ENCODE data around the gene HS3ST3A1. TPM values are rescaled to one million over a fixed set of nuclear protein-coding genes. Genes with fewer than 3 reads are reported as not detected.

The HS3ST3A1 gene
- total RNA-seq, 4 donors from 2014 or later, result 0.30 to 7.3 TPM; not detected in 2

- H3K9me3 ChIP-seq, result no peaks in the 10 kb centered on the region
- H3K36me3 ChIP-seq, result no peaks in the 10 kb centered on the region
- H3K4me1 ChIP-seq, result no peaks in the 10 kb centered on the region
Observed at GRCh38 chr17:13520899-13521572, 80.7 kb downstream of the HS3ST3A1 start.

GRCh38 chr17:13518261-13519000 lies 83.3 kb downstream of the HS3ST3A1 start:
- TF ChIP-seq POLR2A (IDR thresholded peaks at IDR 0.05) (no peak), EP300 (IDR thresholded peaks at IDR 0.05) (no peak)
- TF ChIP-seq, protein P1, sequence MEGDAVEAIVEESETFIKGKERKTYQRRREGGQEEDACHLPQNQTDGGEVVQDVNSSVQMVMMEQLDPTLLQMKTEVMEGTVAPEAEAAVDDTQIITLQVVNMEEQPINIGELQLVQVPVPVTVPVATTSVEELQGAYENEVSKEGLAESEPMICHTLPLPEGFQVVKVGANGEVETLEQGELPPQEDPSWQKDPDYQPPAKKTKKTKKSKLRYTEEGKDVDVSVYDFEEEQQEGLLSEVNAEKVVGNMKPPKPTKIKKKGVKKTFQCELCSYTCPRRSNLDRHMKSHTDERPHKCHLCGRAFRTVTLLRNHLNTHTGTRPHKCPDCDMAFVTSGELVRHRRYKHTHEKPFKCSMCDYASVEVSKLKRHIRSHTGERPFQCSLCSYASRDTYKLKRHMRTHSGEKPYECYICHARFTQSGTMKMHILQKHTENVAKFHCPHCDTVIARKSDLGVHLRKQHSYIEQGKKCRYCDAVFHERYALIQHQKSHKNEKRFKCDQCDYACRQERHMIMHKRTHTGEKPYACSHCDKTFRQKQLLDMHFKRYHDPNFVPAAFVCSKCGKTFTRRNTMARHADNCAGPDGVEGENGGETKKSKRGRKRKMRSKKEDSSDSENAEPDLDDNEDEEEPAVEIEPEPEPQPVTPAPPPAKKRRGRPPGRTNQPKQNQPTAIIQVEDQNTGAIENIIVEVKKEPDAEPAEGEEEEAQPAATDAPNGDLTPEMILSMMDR (IDR thresholded peaks at IDR 0.05), result no peak
- WGBS, 2 donors, result 60 to 70% methylated on average over 2 of the region's 2 CpGs
- no peak overlapping the region for H3K27ac ChIP-seq
- no peak overlapping the region for H3K4me3 ChIP-seq
- no peaks in the 10 kb centered on the region for H3K4me1 ChIP-seq
- DNase-seq (ENCODE audit: low spot score in 2 of 2), result no peak
- H3K9me3 ChIP-seq, result no peaks in the 10 kb centered on the region
- no peaks in the 10 kb centered on the region for H3K27me3 ChIP-seq
- no peaks in the 10 kb centered on the region for H3K36me3 ChIP-seq

More at GRCh38 chr17:13520899-13521572, 80.7 kb downstream of the HS3ST3A1 start:
- H3K27me3 ChIP-seq, result no peaks in the 10 kb centered on the region
- no peak for TF ChIP-seq EP300 (IDR thresholded peaks at IDR 0.05)
- TF ChIP-seq, protein P1 (IDR thresholded peaks at IDR 0.05), result no peak
- no peak for TF ChIP-seq POLR2A (IDR thresholded peaks at IDR 0.05)
- no peak overlapping the region for H3K4me3 ChIP-seq
- H3K27ac ChIP-seq, result no peak overlapping the region
- 82 to 85% methylated on average over 6 of the region's 6 CpGs for WGBS, 2 donors
- DNase-seq (ENCODE audit: low spot score in 2 of 2), result no peak

- TF ChIP-seq POLR2A (IDR thresholded peaks at IDR 0.05) (no peak), EP300 (IDR thresholded peaks at IDR 0.05) (no peak)
- TF ChIP-seq, protein P1 (IDR thresholded peaks at IDR 0.05), result no peak
- Histone ChIP-seq H3K4me3 (no peak overlapping the region), H3K4me1 (no peaks in the 10 kb centered on the region), H3K36me3 (no peaks in the 10 kb centered on the region), H3K9me3 (no peaks in the 10 kb centered on the region), H3K27me3 (no peaks in the 10 kb centered on the region), H3K27ac (no peak overlapping the region)
- 56 to 58% methylated on average over 8 of the region's 8 CpGs for WGBS, 2 donors
- DNase-seq (ENCODE audit: low spot score in 2 of 2), result no peak
Observed at GRCh38 chr17:13513039-13513405, 88.7 kb downstream of the HS3ST3A1 start.

- TF ChIP-seq, protein P1 (IDR thresholded peaks at IDR 0.05), result no peak
- TF ChIP-seq POLR2A (IDR thresholded peaks at IDR 0.05) (no peak), EP300 (IDR thresholded peaks at IDR 0.05) (no peak)
- WGBS, 2 donors, result 55 to 58% methylated on average over 6 of the region's 6 CpGs
- H3K4me3 ChIP-seq, result no peak overlapping the region
- no peak for DNase-seq (ENCODE audit: low spot score in 2 of 2)
- H3K36me3 ChIP-seq, result no peaks in the 10 kb centered on the region
- H3K9me3 ChIP-seq, result no peaks in the 10 kb centered on the region
- no peaks in the 10 kb centered on the region for H3K27me3 ChIP-seq
- no peak overlapping the region for H3K27ac ChIP-seq
- H3K4me1 ChIP-seq, result no peaks in the 10 kb centered on the region
Observed at GRCh38 chr17:13510062-13510461, 91.7 kb downstream of the HS3ST3A1 start.

GRCh38 chr17:13509527-13509926 lies 92.2 kb downstream of the HS3ST3A1 start:
- Histone ChIP-seq H3K4me3 (no peak overlapping the region), H3K4me1 (no peaks in the 10 kb centered on the region), H3K36me3 (no peaks in the 10 kb centered on the region), H3K9me3 (no peaks in the 10 kb centered on the region), H3K27ac (no peak overlapping the region), H3K27me3 (no peaks in the 10 kb centered on the region)
- no peak for DNase-seq (ENCODE audit: low spot score in 2 of 2)
- 81 to 89% methylated on average over 3 of the region's 3 CpGs for WGBS, 2 donors
- TF ChIP-seq EP300 (IDR thresholded peaks at IDR 0.05), result no peak
- TF ChIP-seq, protein P1 (IDR thresholded peaks at IDR 0.05), result no peak

All from tibial nerve (tissue), 4 donors.